ENCODE results near the gene UCN2. TPM values are rescaled to one million over a fixed set of nuclear protein-coding genes. Genes with fewer than 3 reads are reported as not detected.

The UCN2 gene
- total RNA-seq, 4 donors from 2014 or later = not detected

DNA sequence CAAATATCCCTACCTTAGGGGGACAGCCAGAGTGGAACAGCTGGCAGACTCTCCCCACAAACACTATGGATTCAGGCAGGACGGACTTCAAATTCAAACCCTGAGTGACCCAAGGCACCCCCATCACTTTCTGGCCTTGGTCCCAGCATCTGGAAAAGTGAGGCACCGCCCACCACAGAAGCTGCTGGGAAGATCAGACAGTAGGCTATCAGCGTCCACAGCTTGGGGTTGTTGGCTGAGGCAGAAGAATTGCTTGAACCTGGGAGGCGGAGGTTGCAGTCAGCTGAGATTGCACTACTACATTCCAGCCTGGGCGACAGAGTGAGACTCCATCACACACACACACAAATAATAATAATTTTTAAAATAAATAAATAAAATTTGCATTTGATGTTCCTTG lies 15.5 kb downstream of the UCN2 start:
- H3K9me3 ChIP-seq = no peaks in the 10 kb centered on the region
- intact Hi-C loops (cut with DNase I; ENCODE audit: low total_unique reads) = loop anchor here (2.0 kb wide), 1 partner anchor 83 kb away; no protein-coding TSS in a partner anchor
- no peak for DNase-seq
- no peaks in the 10 kb centered on the region for H3K36me3 ChIP-seq
- 85% methylated on average over 5 of the region's 5 CpGs; no CpG with 5 or more reads in 1 of the 2 donors for WGBS, 2 donors (ENCODE audit: low coverage in 1 of 2)
- in situ Hi-C loops (cut with MboI; ENCODE audit: low pct_ligation_motif_present in 1 of 4, low pct_unique_long_range_greater_than_20kb in 1 of 4, low sequenced_read_pairs in 3 of 4) = loop anchor here in 2 of 4 donors (10.0 kb wide), 2 partner anchors 83 to 93 kb away; a partner anchor contains a TSS
- TF ChIP-seq EP300 (IDR thresholded peaks at IDR 0.05; ENCODE audit: low read depth) = no peak
- TF ChIP-seq, protein P1, sequence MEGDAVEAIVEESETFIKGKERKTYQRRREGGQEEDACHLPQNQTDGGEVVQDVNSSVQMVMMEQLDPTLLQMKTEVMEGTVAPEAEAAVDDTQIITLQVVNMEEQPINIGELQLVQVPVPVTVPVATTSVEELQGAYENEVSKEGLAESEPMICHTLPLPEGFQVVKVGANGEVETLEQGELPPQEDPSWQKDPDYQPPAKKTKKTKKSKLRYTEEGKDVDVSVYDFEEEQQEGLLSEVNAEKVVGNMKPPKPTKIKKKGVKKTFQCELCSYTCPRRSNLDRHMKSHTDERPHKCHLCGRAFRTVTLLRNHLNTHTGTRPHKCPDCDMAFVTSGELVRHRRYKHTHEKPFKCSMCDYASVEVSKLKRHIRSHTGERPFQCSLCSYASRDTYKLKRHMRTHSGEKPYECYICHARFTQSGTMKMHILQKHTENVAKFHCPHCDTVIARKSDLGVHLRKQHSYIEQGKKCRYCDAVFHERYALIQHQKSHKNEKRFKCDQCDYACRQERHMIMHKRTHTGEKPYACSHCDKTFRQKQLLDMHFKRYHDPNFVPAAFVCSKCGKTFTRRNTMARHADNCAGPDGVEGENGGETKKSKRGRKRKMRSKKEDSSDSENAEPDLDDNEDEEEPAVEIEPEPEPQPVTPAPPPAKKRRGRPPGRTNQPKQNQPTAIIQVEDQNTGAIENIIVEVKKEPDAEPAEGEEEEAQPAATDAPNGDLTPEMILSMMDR (IDR thresholded peaks at IDR 0.05) = no peak
- TF ChIP-seq POLR2AphosphoS5 (IDR thresholded peaks at IDR 0.05) = no peak
- TF ChIP-seq POLR2A (IDR thresholded peaks at IDR 0.05) = no peak
- no peaks in the 10 kb centered on the region for H3K27me3 ChIP-seq
- no peak overlapping the region for H3K4me3 ChIP-seq
- peaks cover 0 to 7% (median 0%) of the 10 kb centered on the region in 4 donors for H3K4me1 ChIP-seq
- no peak overlapping the region for H3K27ac ChIP-seq

GRCh38 chr3:48546203-48546829 lies 17.3 kb downstream of the UCN2 start:
- Histone ChIP-seq H3K27ac (no peak overlapping the region), H3K27me3 (no peaks in the 10 kb centered on the region), H3K4me3 (no peak overlapping the region), H3K4me1 (no peaks in the 10 kb centered on the region), H3K36me3 (no peaks in the 10 kb centered on the region), H3K9me3 (no peaks in the 10 kb centered on the region)
- 78 to 100% methylated on average over 1 to 4 of the region's 4 CpGs for WGBS, 2 donors (ENCODE audit: low coverage in 1 of 2)
- DNase-seq = no peak
- in situ Hi-C loops (cut with MboI; ENCODE audit: low pct_ligation_motif_present in 1 of 4, low pct_unique_long_range_greater_than_20kb in 1 of 4, low sequenced_read_pairs in 3 of 4) = loop anchor here in 2 of 4 donors (10.0 kb wide), 2 partner anchors 82 to 92 kb away; a partner anchor contains a TSS
- TF ChIP-seq POLR2AphosphoS5 (IDR thresholded peaks at IDR 0.05) = no peak
- TF ChIP-seq POLR2A (IDR thresholded peaks at IDR 0.05) = no peak
- TF ChIP-seq, protein P1 (IDR thresholded peaks at IDR 0.05) = no peak
- TF ChIP-seq EP300 (IDR thresholded peaks at IDR 0.05; ENCODE audit: low read depth) = no peak
- intact Hi-C loops (cut with DNase I; ENCODE audit: low total_unique reads) = no loop called here

GRCh38 chr3:48544141-48544540 lies 19.4 kb downstream of the UCN2 start:
- Histone ChIP-seq H3K27ac (no peak overlapping the region), H3K9me3 (no peaks in the 10 kb centered on the region), H3K4me1 (no peaks in the 10 kb centered on the region), H3K36me3 (no peaks in the 10 kb centered on the region), H3K27me3 (no peaks in the 10 kb centered on the region), H3K4me3 (no peak overlapping the region)
- intact Hi-C loops (cut with DNase I; ENCODE audit: low total_unique reads) (no loop called here), in situ Hi-C loops (cut with MboI; ENCODE audit: low pct_ligation_motif_present in 1 of 4, low pct_unique_long_range_greater_than_20kb in 1 of 4, low sequenced_read_pairs in 3 of 4) (loop anchor here in 2 of 4 donors (10.0 kb wide), 2 partner anchors 79 to 89 kb away; a partner anchor contains a TSS)
- TF ChIP-seq POLR2AphosphoS5 (IDR thresholded peaks at IDR 0.05) = no peak
- no peak for TF ChIP-seq POLR2A (IDR thresholded peaks at IDR 0.05)
- TF ChIP-seq EP300 (IDR thresholded peaks at IDR 0.05; ENCODE audit: low read depth) = no peak
- TF ChIP-seq, protein P1 (IDR thresholded peaks at IDR 0.05) = no peak
- DNase-seq = no peak
- 67 to 82% methylated on average over 3 to 5 of the region's 5 CpGs for WGBS, 2 donors (ENCODE audit: low coverage in 1 of 2)

GRCh38 chr3:48543271-48543866 lies 20.2 kb downstream of the UCN2 start:
- Histone ChIP-seq H3K36me3 (no peaks in the 10 kb centered on the region), H3K9me3 (no peaks in the 10 kb centered on the region), H3K4me3 (no peak overlapping the region), H3K27me3 (no peaks in the 10 kb centered on the region), H3K4me1 (no peaks in the 10 kb centered on the region), H3K27ac (no peak overlapping the region)
- WGBS, 2 donors (ENCODE audit: low coverage in 1 of 2) = 74% methylated on average over 9 of the region's 9 CpGs; no CpG with 5 or more reads in 1 of the 2 donors
- in situ Hi-C loops (cut with MboI; ENCODE audit: low pct_ligation_motif_present in 1 of 4, low pct_unique_long_range_greater_than_20kb in 1 of 4, low sequenced_read_pairs in 3 of 4) = loop anchor here in 2 of 4 donors (10.0 kb wide), 2 partner anchors 79 to 89 kb away; a partner anchor contains a TSS
- DNase-seq = no peak
- TF ChIP-seq, protein P1 (IDR thresholded peaks at IDR 0.05) = no peak
- no peak for TF ChIP-seq EP300 (IDR thresholded peaks at IDR 0.05; ENCODE audit: low read depth)
- no peak for TF ChIP-seq POLR2A (IDR thresholded peaks at IDR 0.05)
- no peak for TF ChIP-seq POLR2AphosphoS5 (IDR thresholded peaks at IDR 0.05)
- intact Hi-C loops (cut with DNase I; ENCODE audit: low total_unique reads) = no loop called here

Data from transverse colon (tissue), 4 donors.